HepG2 (cell line): ENCODE results near the gene GFER. TPM values are rescaled to one million over a fixed set of nuclear protein-coding genes. Genes with fewer than 3 reads are reported as not detected.

Experiments
- ATAC-seq: fragments of 200-7000 bp; cut with Tn5 transposase; 3 replicates; pipeline ENCODE4 v1.9.1; 2020; ENCODE audit warnings: mild to moderate bottlenecking, moderate library complexity
- BruUV-seq: library from RNA; stranded (reverse); fragments of 400-500 nt; replicated peaks from 2 replicates; lab custom pipeline; 2021; lab: Mats Ljungman, UMichigan
- CTCF ChIA-PET: fragments of 300-600 bp; formaldehyde crosslinking; extraction: SDS; loops from one replicate; lab custom pipeline; 2021; ENCODE audit warnings: low total read pairs, inconsistent platforms, low intra/inter-chr PET ratio; lab: Yijun Ruan, JAX
- POLR2A ChIA-PET: fragments of 350-600 bp; sonication (Branson Sonifier 250); formaldehyde crosslinking; loops from one replicate; lab custom pipeline; 2020; ENCODE audit warnings: antibody characterized with exemption, inconsistent platforms; lab: Yijun Ruan, JAX
- DNase-seq: peaks from one replicate; pipeline ENCODE4 v3.0.0-alpha.2; 2015; ENCODE audit warnings: low spot score
- FAIRE-seq: peaks from 3 replicates; lab custom pipeline; 2011; peaks lifted over from hg19 to GRCh38; lab: Jason Lieb, UNC
- H2AFZ ChIP-seq: one replicate; pipeline ENCODE4 v1.6.1; 2011; ENCODE audit warnings: low read length, inconsistent platforms
- H3K27ac ChIP-seq: fragments of 300-600 bp; 3 replicates; pipeline ENCODE4 v1.8.0; 2011; ENCODE audit warnings: mixed run types, mild to moderate bottlenecking, mixed read lengths, low read length, inconsistent platforms; ENCODE audit not compliant: insufficient read depth; ENCODE audit errors: extremely low read length
- H3K27me3 ChIP-seq, 2 experiments: fragments of 200-600 bp in 1 of 2; 2 replicates in 1 of 2; 3 replicates in 1 of 2; pipeline versions ENCODE4 v1.6.0 to v1.8.0; 2011; ENCODE audit warnings: low read length in 2 of 2, mild to moderate bottlenecking in 2 of 2, moderate library complexity in 2 of 2, inconsistent platforms in 1 of 2; ENCODE audit not compliant: insufficient read depth in 2 of 2, control insufficient read depth in 1 of 2
- H3K36me3 ChIP-seq, 2 experiments: fragments of 200-600 bp in 1 of 2; replicated peaks in 1 of 2; 2 replicates in 1 of 2; 3 replicates in 1 of 2; pipeline versions ENCODE4 v1.5.1 to v1.8.0; 2011; ENCODE audit warnings: low read length in 2 of 2, inconsistent platforms in 1 of 2; ENCODE audit not compliant: insufficient read depth in 2 of 2, control insufficient read depth in 1 of 2
- H3K4me1 ChIP-seq: 2 replicates; pipeline ENCODE4 v1.5.1; 2012; ENCODE audit warnings: low read length, inconsistent platforms; ENCODE audit not compliant: insufficient read depth
- H3K4me2 ChIP-seq: 2 replicates; pipeline ENCODE4 v1.6.0; 2011; ENCODE audit warnings: low read depth, low read length, inconsistent platforms
- H3K4me3 ChIP-seq, 3 experiments: fragments of 200-600 bp in 1 of 3; sonication (generic), shearing (Covaris generic) in 1 of 3; replicated peaks in 1 of 3; 2 replicates each; pipeline ENCODE4 v1.5.1; 2011 to 2016; ENCODE audit warnings: low read length in 3 of 3, inconsistent platforms in 2 of 3, low read depth in 2 of 3, mild to moderate bottlenecking in 2 of 3, control low read depth in 1 of 3, mixed read lengths in 1 of 3; ENCODE audit not compliant: insufficient read depth in 1 of 3
- H3K79me2 ChIP-seq: one replicate; pipeline ENCODE4 v1.6.1; 2011; ENCODE audit warnings: low read length, inconsistent platforms; ENCODE audit not compliant: insufficient read depth
- H3K9ac ChIP-seq: 2 replicates; pipeline ENCODE4 v1.6.0; 2011; ENCODE audit warnings: mild to moderate bottlenecking, low read depth, low read length, inconsistent platforms; ENCODE audit not compliant: insufficient read depth
- H3K9me3 ChIP-seq: 2 replicates; pipeline ENCODE4 v1.5.1; 2012; ENCODE audit warnings: mild to moderate bottlenecking, low read length
- H4K20me1 ChIP-seq: 2 replicates; pipeline ENCODE4 v1.6.0; 2011; ENCODE audit warnings: inconsistent platforms, mild to moderate bottlenecking, low read length, moderate library complexity; ENCODE audit not compliant: insufficient read depth
- KMT2A ChIP-seq: sonication (generic); formaldehyde crosslinking; IDR thresholded peaks from 2 replicates; pipeline ENCODE4 v1.4.0; 2020; ENCODE audit warnings: missing genetic modification reagents
- RBFOX2 ChIP-seq: fragments of 200-400 bp; formaldehyde crosslinking; IDR thresholded peaks from 2 replicates; pipeline ENCODE4 v1.6.1; 2017; ENCODE audit warnings: low read depth, mild to moderate bottlenecking, low read length
- ZMYM4 ChIP-seq: sonication (generic); formaldehyde crosslinking; IDR thresholded peaks from 2 replicates; pipeline ENCODE4 v1.8.1; 2023; ENCODE audit warnings: mild to moderate bottlenecking, missing genetic modification reagents
- ZNF878 ChIP-seq: sonication (generic); formaldehyde crosslinking; IDR thresholded peaks from 2 replicates; pipeline ENCODE4 v1.8.1; 2023; ENCODE audit warnings: mild to moderate bottlenecking, missing genetic modification reagents, moderate library complexity
- WGBS: methylation state at CpG from one replicate; pipeline ENCODE4 v1.1.6; 2017; ENCODE audit warnings: low lambda C conversion rate; 5-methylcytosine and 5-hydroxymethylcytosine counted together
- in situ Hi-C: cut with HindIII; loops from 2 replicates; pipeline ENCODE4 v1.10.0; 2017; ENCODE audit warnings: low pct_unique_long_range_greater_than_20kb; ENCODE audit not compliant: extremely low pct_ligation_motif_present
- intact Hi-C: fragments of 100-400 bp; cut with micrococcal nuclease; formaldehyde crosslinking; loops from one replicate; pipeline ENCODE4 v1.10.0; 2022; ENCODE audit not compliant: unreplicated experiment
- polyA plus RNA-seq, 8 experiments: library from polyadenylated mRNA; depleted of rRNA in 3 of 8; stranded (reverse) in 7 of 8; unstranded in 1 of 8; fragments of >200 nt; fragmentation: Illumina TruSeq in 4 of 8; extraction: Trizol in 4 of 8; gene quantifications; 2 replicates each; pipeline versions ENCODE4 v1.2.1 to v1.2.3, GENCODE V29; 2011 to 2016; ENCODE audit warnings: low read depth in 4 of 8, missing spikeins in 1 of 8, mixed read lengths in 1 of 8; ENCODE audit not compliant: insufficient read depth in 1 of 8
- total RNA-seq, 5 experiments: library from RNA; depleted of rRNA; stranded (reverse); fragments of >200 nt; fragmentation: Illumina TruSeq; extraction: Trizol; gene quantifications; 2 replicates each; pipeline ENCODE4 v1.2.3, GENCODE V29; 2016; ENCODE audit warnings: low read depth in 1 of 5

The GFER gene
- total and polyA plus RNA-seq, 2 of the 13 experiments (the other 11 are each of a cell fraction or from before 2014, with no cell fraction given): 28.6 to 71.7 TPM

DNA sequence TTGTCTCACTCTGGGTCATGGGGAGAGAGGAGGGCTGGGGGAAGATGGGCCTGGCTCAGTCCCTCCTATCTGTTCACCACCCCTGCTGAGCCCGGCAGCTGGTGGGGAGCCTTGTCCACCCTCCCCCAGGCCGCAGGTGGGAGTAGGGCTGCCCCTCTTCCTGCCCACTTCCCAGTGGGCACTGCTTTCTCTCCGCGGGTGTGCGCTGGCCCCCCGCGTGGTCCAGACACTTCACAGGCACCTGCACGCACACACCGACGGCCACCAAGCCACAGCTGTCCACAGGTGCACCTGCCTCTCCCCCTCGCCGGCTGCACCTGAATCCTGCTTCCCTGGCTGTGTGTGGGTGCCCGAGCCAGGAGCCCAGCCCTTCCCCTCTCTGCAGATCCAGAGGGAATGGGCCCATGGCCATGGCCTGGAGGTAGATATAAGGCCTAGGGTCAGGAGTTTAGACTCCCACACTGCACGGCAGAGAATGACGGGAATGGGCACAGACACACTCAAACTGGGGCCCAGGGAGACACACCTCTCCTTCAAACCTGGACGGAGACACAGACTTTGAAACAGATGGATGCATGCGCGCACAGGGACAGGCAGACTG is 44.7 kb downstream of the GFER start:
- Histone ChIP-seq H4K20me1 (0 out of 2 replicates have a peak, but pooled peaks cover 7% of the 10 kb centered on the region), H3K4me2 (peak overlapping the region; percentile 89), H3K79me2 (peaks cover 3% of the 10 kb centered on the region), H3K4me3 (no peak overlapping the region), H3K4me1 (peaks cover 76% of the 10 kb centered on the region), H2AFZ (no peak overlapping the region), H3K27me3 (peaks cover 1 to 9% of the 10 kb centered on the region in 2 experiments; a peak in 2 of 5 replicates)
- DNase-seq (no peak), FAIRE-seq (no peak)
- CTCF ChIA-PET: no interaction called here
- TF ChIP-seq KMT2A: no peak
- 0 out of 2 replicates have a peak, but pooled peaks have one; percentile 1 for TF ChIP-seq ZMYM4
- TF ChIP-seq, all 625 proteins: peak for 1
- Histone ChIP-seq H3K27ac (no peak overlapping the region), H3K9me3 (no peaks in the 10 kb centered on the region), H3K36me3 (no peaks in the 10 kb centered on the region; a peak in 1 of 5 replicates), H3K9ac (0 out of 2 replicates have a peak overlapping the region, but pooled peaks have one; percentile 54)
- in situ Hi-C loops (no loop called here), intact Hi-C loops (no loop called here)
- WGBS: 91% methylated on average over 16 of the region's 18 CpGs
- ATAC-seq: no peak
- TSS peak; percentile 37 for BruUV-seq
- POLR2A ChIA-PET: interaction anchor here (1.8 to 6.2 kb wide), 3 partner anchors 7 to 20 kb away, joined by 6 to 62 read pairs (median 14); no protein-coding TSS in a partner anchor

DNA sequence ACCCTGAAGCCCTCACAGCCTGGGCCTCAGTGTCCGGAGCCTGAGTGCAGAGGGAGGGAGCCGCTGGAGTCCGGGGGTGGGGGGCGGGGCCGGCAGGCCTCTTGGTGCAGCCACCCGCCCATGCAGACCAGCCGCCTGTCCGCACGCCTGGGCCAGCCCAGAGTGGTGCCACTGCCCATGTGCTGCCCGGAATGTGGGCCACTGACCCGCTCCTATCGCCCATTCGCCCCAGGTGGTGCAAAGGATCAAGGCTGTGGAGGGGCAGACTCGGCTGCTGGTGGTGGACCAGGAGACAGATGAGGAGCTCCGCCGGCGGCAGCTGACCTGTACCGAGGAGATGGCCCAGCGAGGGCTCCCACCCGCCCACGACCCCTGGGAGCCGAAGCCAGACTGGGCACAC is 45.4 kb downstream of the GFER start:
- Histone ChIP-seq H3K9me3 (no peaks in the 10 kb centered on the region), H3K4me3 (no peak overlapping the region), H3K36me3 (no peaks in the 10 kb centered on the region; a peak in 1 of 5 replicates), H3K79me2 (peaks cover 3% of the 10 kb centered on the region), H3K4me2 (no peak overlapping the region), H4K20me1 (0 out of 2 replicates have a peak, but pooled peaks cover 7% of the 10 kb centered on the region), H3K4me1 (peaks cover 76% of the 10 kb centered on the region), H3K27ac (no peak overlapping the region), H2AFZ (no peak overlapping the region), H3K9ac (no peak overlapping the region), H3K27me3 (peaks cover 0 to 9% of the 10 kb centered on the region in 2 experiments; a peak in 1 of 5 replicates)
- ATAC-seq (no peak), DNase-seq (no peak), FAIRE-seq (no peak)
- TF ChIP-seq RBFOX2 (0 out of 2 replicates have a peak, but pooled peaks have one; percentile 31), ZNF878 (CRISPR knock-in tag) (no peak)
- POLR2A ChIA-PET: no interaction called here
- no CpG with 5 or more reads among the region's 22 CpGs for WGBS
- CTCF ChIA-PET: no interaction called here
- BruUV-seq: no TSS peak
- intact Hi-C loops: no loop called here
- in situ Hi-C loops: no loop called here
